Sigmoid colon (tissue), 4 donors: Measurements from ENCODE around the gene ZNF260.

Source experiments
- EP300 ChIP-seq, 4 donors: sonication (generic); formaldehyde crosslinking; IDR thresholded peaks; one replicate each; pipeline ENCODE4 v1.6.1; 2017; ENCODE audit warnings: antibody characterized with exemption in 4 of 4
- TF ChIP-seq, protein P1 (sequence below), 4 experiments: fragments of 450-650 bp in 3 of 4; fragments of 200-600 bp in 1 of 4; IDR thresholded peaks; one replicate each; pipeline ENCODE4 v1.5.1; 2016 to 2019; ENCODE audit warnings: antibody characterized with exemption in 4 of 4, mild to moderate bottlenecking in 3 of 4, moderate library complexity in 2 of 4

DNA sequence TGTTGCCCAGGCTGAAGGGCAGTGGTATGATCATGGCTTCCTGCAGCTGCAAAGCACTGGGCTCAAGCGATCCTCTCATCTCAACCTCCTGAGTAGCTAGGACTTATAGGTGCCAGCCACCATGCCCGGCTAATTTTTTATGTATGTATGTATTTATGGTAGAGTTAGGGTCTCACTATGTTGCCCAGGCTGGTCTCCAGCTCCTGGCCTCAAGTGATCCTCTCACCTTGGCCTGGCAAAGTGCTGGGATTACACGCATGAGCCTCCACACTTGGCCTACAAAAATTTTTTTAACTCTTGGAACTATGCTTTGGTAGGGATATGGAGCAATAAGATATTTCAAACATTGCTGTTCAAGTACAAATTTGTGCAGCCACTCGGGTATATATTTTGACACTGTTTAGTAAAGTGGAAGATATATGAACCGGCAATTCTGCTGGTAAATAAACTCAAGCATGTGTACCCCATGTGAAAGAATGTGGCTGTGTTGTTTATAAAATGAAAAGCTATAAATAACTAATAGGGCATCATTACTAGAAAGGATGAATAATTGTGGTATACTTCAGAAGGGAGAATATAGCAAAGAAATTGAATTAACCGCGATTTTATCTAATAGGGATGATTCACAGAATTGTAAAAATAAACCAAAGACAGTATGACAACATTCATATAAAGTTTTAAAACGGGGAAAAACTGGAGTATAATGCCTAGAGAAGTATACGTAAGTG, 39.8 kb downstream of the ZNF260 start:
- TF ChIP-seq, protein P1, sequence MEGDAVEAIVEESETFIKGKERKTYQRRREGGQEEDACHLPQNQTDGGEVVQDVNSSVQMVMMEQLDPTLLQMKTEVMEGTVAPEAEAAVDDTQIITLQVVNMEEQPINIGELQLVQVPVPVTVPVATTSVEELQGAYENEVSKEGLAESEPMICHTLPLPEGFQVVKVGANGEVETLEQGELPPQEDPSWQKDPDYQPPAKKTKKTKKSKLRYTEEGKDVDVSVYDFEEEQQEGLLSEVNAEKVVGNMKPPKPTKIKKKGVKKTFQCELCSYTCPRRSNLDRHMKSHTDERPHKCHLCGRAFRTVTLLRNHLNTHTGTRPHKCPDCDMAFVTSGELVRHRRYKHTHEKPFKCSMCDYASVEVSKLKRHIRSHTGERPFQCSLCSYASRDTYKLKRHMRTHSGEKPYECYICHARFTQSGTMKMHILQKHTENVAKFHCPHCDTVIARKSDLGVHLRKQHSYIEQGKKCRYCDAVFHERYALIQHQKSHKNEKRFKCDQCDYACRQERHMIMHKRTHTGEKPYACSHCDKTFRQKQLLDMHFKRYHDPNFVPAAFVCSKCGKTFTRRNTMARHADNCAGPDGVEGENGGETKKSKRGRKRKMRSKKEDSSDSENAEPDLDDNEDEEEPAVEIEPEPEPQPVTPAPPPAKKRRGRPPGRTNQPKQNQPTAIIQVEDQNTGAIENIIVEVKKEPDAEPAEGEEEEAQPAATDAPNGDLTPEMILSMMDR (IDR thresholded peaks at IDR 0.05) = no peak
- no peak for TF ChIP-seq EP300 (IDR thresholded peaks at IDR 0.05)
